A673 (cell line): ENCODE measurements around the gene GPSM1. TPM values are rescaled to one million over a fixed set of nuclear protein-coding genes. Genes with fewer than 3 reads are reported as not detected.

Experiments used
- BruUV-seq: library from RNA; stranded (reverse); fragments of 400-500 nt; replicated peaks from 2 replicates; lab custom pipeline; 2021; lab: Mats Ljungman, UMichigan
- CTCF ChIA-PET: fragments of 300-600 bp; sonication (Branson Sonifier 250); formaldehyde crosslinking; loops from one replicate; lab custom pipeline; 2022; ENCODE audit warnings: antibody characterized with exemption; lab: Charles Lee
- POLR2A ChIA-PET: fragments of 300-600 bp; sonication (Branson Sonifier 250); formaldehyde crosslinking; loops from one replicate; lab custom pipeline; 2022; ENCODE audit warnings: antibody characterized with exemption; ENCODE audit not compliant: low non-redundant PET; lab: Charles Lee
- DNase-seq: peaks from one replicate; pipeline ENCODE4 v3.0.0-alpha.2; 2015; ENCODE audit warnings: low spot score
- H3K27ac ChIP-seq: fragments of 200-600 bp; sonication (generic); 2 replicates; pipeline ENCODE4 v1.5.1; 2016; ENCODE audit warnings: mixed run types, low read depth, mild to moderate bottlenecking, mixed read lengths, antibody characterized with exemption, low read length; ENCODE audit not compliant: poor library complexity, severe bottlenecking
- H3K27me3 ChIP-seq: fragments of 200-600 bp; sonication (generic); replicated peaks from 2 replicates; pipeline ENCODE4 v1.6.1; 2017; ENCODE audit warnings: mixed run types, low read depth, mild to moderate bottlenecking, mixed read lengths, antibody characterized with exemption, low read length; ENCODE audit not compliant: insufficient read depth, poor library complexity
- H3K36me3 ChIP-seq: fragments of 200-600 bp; sonication (generic); 2 replicates; pipeline ENCODE4 v1.6.1; 2016; ENCODE audit warnings: mixed run types, mild to moderate bottlenecking, mixed read lengths, antibody characterized with exemption, low read length; ENCODE audit not compliant: insufficient read depth, poor library complexity, severe bottlenecking
- H3K4me1 ChIP-seq: fragments of 200-600 bp; sonication (generic); 2 replicates; pipeline ENCODE4 v1.6.1; 2017; ENCODE audit warnings: mixed run types, mild to moderate bottlenecking, mixed read lengths, antibody characterized with exemption, low read length; ENCODE audit not compliant: insufficient read depth, poor library complexity, severe bottlenecking
- H3K4me3 ChIP-seq: fragments of 200-600 bp; sonication (generic); 2 replicates; pipeline ENCODE4 v1.5.1; 2016; ENCODE audit warnings: low read depth, mixed run types, mild to moderate bottlenecking, mixed read lengths, low read length; ENCODE audit not compliant: poor library complexity, severe bottlenecking
- H3K9me3 ChIP-seq: fragments of 200-600 bp; sonication (generic); 2 replicates; pipeline ENCODE4 v1.6.1; 2016; ENCODE audit warnings: mixed run types, low read depth, mild to moderate bottlenecking, mixed read lengths, antibody characterized with exemption, low read length; ENCODE audit not compliant: poor library complexity, severe bottlenecking
- EZH2 ChIP-seq: fragments of 200-600 bp; sonication (generic); IDR thresholded peaks from 2 replicates; pipeline ENCODE4 v1.6.1; 2017; ENCODE audit warnings: borderline replicate concordance, low read depth, mild to moderate bottlenecking, mixed read lengths, antibody characterized with exemption, low read length; ENCODE audit not compliant: poor library complexity, severe bottlenecking
- intact Hi-C: fragments of 100-400 bp; cut with micrococcal nuclease; formaldehyde crosslinking; loops from one replicate; pipeline ENCODE4 v1.10.0; 2022; ENCODE audit not compliant: unreplicated experiment
- total RNA-seq: library from RNA; stranded (reverse); gene quantifications from 2 replicates; pipeline ENCODE4 v1.2.3, GENCODE V29; 2021
- TF ChIP-seq, protein P1 (sequence below): fragments of 300-800, 200-600 bp; sonication (generic); conservative IDR thresholded peaks from 2 replicates; pipeline ENCODE4 v1.5.1; 2017; ENCODE audit warnings: low read depth, mild to moderate bottlenecking, antibody characterized with exemption, low read length, moderate library complexity, mixed read lengths

The GPSM1 gene
- total RNA-seq, 1 experiment from 2014 or later: 36.4 TPM

GRCh38 chr9:136325358-136325757, 2.0 kb upstream of the GPSM1 start:
- H3K27me3 ChIP-seq: no peaks in the 10 kb centered on the region
- H3K36me3 ChIP-seq: no peaks in the 10 kb centered on the region
- no peak for TF ChIP-seq EZH2
- TF ChIP-seq, protein P1, sequence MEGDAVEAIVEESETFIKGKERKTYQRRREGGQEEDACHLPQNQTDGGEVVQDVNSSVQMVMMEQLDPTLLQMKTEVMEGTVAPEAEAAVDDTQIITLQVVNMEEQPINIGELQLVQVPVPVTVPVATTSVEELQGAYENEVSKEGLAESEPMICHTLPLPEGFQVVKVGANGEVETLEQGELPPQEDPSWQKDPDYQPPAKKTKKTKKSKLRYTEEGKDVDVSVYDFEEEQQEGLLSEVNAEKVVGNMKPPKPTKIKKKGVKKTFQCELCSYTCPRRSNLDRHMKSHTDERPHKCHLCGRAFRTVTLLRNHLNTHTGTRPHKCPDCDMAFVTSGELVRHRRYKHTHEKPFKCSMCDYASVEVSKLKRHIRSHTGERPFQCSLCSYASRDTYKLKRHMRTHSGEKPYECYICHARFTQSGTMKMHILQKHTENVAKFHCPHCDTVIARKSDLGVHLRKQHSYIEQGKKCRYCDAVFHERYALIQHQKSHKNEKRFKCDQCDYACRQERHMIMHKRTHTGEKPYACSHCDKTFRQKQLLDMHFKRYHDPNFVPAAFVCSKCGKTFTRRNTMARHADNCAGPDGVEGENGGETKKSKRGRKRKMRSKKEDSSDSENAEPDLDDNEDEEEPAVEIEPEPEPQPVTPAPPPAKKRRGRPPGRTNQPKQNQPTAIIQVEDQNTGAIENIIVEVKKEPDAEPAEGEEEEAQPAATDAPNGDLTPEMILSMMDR: no peak
- POLR2A ChIA-PET: no interaction called here
- intact Hi-C loops: no loop called here
- DNase-seq: no peak
- no peak overlapping the region for H3K27ac ChIP-seq
- BruUV-seq: no TSS peak
- H3K4me1 ChIP-seq: peaks cover 25% of the 10 kb centered on the region
- H3K9me3 ChIP-seq: peaks cover 4% of the 10 kb centered on the region
- CTCF ChIA-PET: no interaction called here
- no peak overlapping the region for H3K4me3 ChIP-seq

DNA sequence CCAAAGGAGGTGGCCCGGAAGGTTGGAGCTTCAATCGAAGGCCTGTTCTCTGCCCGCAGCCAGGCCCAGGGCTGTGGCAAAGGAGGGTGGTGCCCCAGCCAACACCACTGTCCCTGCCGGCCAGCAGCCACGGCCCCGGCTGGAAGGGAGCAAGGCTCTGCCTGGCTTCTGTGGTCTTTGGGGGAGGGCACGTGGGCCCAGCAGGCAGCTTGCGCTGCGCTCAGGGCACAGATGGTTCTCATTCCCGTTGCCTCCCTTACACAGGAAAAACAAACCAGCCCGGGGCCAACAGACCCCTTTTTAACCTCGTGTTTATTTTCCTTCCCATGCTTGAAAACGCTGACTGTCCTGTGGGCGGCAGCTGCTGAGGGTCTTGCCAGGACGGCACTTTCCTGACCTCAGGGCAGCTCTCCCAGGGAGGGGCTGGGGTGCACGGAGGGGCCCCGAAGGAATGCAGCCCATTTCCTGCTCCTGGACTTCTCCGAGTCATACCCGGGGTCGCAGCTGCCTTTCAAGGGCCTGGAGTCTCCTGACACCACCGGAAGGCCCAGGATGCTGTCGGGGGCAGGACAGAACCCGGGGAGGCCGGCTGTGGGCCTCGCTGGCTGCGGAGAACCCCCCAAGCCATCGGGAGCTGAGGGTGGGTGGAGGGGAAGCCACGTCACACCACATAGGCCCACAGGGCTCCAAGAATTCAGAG, 1.1 kb upstream of the GPSM1 start:
- intact Hi-C loops: no loop called here
- no TSS peak for BruUV-seq
- POLR2A ChIA-PET: no interaction called here
- Histone ChIP-seq H3K36me3 (no peaks in the 10 kb centered on the region), H3K4me1 (peaks cover 25% of the 10 kb centered on the region), H3K9me3 (no peaks in the 10 kb centered on the region), H3K27me3 (no peaks in the 10 kb centered on the region), H3K4me3 (no peak overlapping the region), H3K27ac (peak overlapping the region; percentile 71)
- TF ChIP-seq, protein P1: no peak
- no peak for TF ChIP-seq EZH2
- no peak for DNase-seq
- CTCF ChIA-PET: no interaction called here

DNA sequence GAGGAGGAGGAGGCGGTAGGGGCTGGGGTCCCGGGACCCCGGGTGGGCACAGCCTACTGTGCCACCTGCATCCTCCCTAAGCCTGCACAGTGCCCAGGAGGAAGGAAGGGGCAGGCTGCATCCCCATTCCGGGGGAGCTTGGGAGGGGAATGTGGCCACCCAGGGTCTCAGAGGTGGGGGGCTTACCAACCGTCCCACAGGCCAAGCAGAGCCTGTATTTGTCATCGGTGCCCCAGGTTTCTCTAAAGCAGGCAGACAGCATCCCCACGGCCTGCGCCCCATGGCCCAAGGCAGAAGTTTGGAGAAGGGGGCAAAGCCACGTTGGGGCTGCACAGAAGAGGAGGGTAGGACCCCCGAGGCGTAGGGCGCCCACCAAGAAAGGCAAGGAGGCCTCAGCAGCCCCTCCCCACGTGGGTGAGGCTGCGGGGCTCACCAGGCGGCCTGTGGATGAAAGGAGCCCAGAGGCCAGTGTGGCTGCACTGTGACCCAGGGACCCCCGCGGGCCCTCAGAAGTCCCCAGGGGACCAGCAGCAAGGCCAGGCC, 507 bp upstream of the GPSM1 start:
- TF ChIP-seq, protein P1: no peak
- no peak for TF ChIP-seq EZH2
- POLR2A ChIA-PET: no interaction called here
- intact Hi-C loops: no loop called here
- Histone ChIP-seq H3K27ac (peak overlapping the region; percentile 71), H3K4me1 (peaks cover 25% of the 10 kb centered on the region), H3K36me3 (no peaks in the 10 kb centered on the region), H3K27me3 (no peaks in the 10 kb centered on the region), H3K4me3 (peak overlapping the region; percentile 76), H3K9me3 (no peaks in the 10 kb centered on the region)
- CTCF ChIA-PET: no interaction called here
- BruUV-seq: no TSS peak
- DNase-seq: no peak
